Embryonic facial prominence (tissue), 1 donor: ENCODE results near the gene CXCL5.
"Not testable (repeated sequence)": the region's sequence is repeated elsewhere in the genome, so short reads cannot be mapped to it uniquely, and the experiment has no call there.

ENCODE experiments used
- DNase-seq: peaks from one replicate; pipeline ENCODE4 v3.0.0-alpha.2; 2016; ENCODE audit errors: extremely low spot score

CXCL5 gene

GRCh38 chr4:73970945-73971344, 27.5 kb downstream of the CXCL5 start:
- DNase-seq: no peak

DNA sequence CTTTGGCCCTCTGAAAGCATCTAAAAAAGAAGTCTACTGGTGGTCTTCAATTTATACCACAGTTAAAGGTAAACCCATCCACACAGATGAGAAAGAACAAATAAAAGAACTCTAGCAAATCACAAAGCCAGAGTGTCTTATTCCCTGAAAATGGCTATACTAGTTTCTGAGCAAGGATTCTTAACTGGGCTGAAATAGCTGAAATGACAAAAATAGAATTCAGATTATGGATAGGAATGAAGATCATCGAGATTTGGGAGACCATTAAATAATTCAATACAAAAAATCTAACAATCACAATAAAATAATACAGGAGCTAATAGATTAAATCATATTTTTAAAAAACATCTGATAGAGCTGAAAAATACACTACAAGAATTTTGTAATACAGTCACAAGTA, 28.5 kb downstream of the CXCL5 start:
- no peak for DNase-seq

GRCh38 chr4:73967866-73968265, 30.6 kb downstream of the CXCL5 start:
- no peak for DNase-seq

- no peak for DNase-seq
Measured at GRCh38 chr4:73964862-73965611, 33.4 kb downstream of the CXCL5 start.

- DNase-seq: no peak
Measured at GRCh38 chr4:73962724-73963123, 35.8 kb downstream of the CXCL5 start.

DNA sequence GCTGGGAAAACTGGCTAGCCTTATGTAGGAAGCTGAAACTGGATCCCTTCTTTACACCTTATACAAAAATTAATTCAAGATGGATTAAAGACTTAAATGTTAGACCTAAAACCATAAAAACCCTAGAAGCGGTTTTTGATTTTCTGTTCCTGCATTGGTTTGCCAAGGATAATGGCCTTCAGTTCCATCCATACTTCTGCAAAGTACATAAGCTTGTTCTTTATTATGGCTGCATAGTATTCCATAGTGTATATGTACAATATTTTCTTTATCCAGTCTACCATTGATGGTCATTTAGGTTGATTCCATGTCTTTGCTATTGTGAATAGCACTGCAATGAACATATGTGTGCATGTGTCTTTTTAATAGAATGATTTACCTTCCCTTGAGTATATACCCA, 39.4 kb downstream of the CXCL5 start:
- DNase-seq: not testable (repeated sequence)

- DNase-seq: no peak
Measured at GRCh38 chr4:73952352-73952751, 46.1 kb downstream of the CXCL5 start.

DNA sequence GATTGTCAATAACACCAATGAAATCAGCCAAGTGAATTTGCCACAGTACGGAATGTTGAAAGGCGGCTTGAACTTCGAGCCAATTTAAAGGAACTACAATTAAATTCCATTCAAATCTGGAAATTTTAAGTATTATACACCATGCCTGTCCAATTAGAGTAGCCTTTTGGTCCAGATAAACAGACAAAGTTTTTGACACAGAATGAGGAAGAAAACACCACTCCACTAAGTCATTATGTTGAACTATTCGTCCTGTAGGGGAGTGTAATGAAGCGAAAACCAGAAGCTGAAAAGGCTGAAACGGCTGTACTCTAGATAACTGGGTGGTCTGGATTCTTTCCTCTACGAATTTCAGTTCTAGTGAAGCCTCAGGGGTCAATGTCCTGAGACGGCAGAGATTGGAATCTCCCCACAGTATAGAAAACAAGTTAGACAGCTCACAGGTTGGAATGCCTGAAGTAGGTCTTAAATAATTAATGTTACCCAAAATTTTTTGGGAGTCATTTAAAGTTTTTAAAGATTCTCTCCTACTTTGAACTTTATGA, 48.0 kb downstream of the CXCL5 start:
- DNase-seq: not testable (repeated sequence)

GRCh38 chr4:73948990-73949706, 49.3 kb downstream of the CXCL5 start:
- DNase-seq: no peak

DNA sequence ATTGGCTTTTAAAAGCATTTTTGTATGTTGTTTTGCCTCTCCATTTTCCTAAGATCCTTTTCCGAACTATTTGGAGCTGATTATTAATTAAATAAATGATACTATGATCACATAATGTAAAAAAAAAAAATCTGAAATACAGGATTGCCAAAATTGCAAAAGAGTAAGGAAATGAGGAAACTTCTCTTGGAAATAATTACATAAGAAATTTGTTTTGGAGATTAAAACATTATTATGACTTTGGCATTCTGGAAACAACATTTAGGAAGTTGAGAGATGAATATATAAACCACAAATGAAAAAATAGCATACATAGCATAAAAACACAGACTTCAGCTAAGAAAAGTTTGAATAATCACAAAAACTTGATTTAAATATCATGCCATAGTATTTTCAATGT, 50.2 kb downstream of the CXCL5 start:
- DNase-seq: no peak

GRCh38 chr4:73947239-73947985, 51.1 kb downstream of the CXCL5 start:
- no peak for DNase-seq

GRCh38 chr4:73945674-73946449, 52.6 kb downstream of the CXCL5 start:
- DNase-seq: no peak
